Body of pancreas (tissue), 4 donors: ENCODE results near the gene DHRS7C. TPM values are rescaled to one million over a fixed set of nuclear protein-coding genes. Genes with fewer than 3 reads are reported as not detected.

Experiments
- ATAC-seq: fragments of 150-250 bp; one replicate; pipeline ENCODE4 v1.9.1; 2016
- DNase-seq, 4 donors: peaks; one replicate each; pipeline ENCODE4 v3.0.0-alpha.2; 2019
- H3K27ac ChIP-seq, 4 donors: fragments of 200-600 bp; sonication (generic); 1 replicate in 3 of 4; 2 replicates in 1 of 4; pipeline versions ENCODE4 v1.5.1 to v1.6.1; 2016 to 2019; ENCODE audit warnings: mild to moderate bottlenecking in 1 of 4, mixed read lengths in 1 of 4, moderate library complexity in 1 of 4
- H3K27me3 ChIP-seq, 2 donors: fragments of 200-600 bp; sonication (generic); one replicate each; pipeline ENCODE4 v1.6.0; 2016; ENCODE audit warnings: mild to moderate bottlenecking in 1 of 2
- H3K36me3 ChIP-seq, 2 donors: fragments of 200-600 bp; sonication (generic); replicated peaks in 1 of 2; 2 replicates each; pipeline ENCODE4 v1.5.1; 2016; ENCODE audit warnings: low read depth in 2 of 2; ENCODE audit not compliant: insufficient read depth in 1 of 2
- H3K4me1 ChIP-seq: fragments of 200-600 bp; sonication (generic); one replicate; pipeline ENCODE4 v1.6.0; 2016
- H3K4me3 ChIP-seq, 2 donors: fragments of 200-600 bp; sonication (generic); 1 replicate in 1 of 2; 2 replicates in 1 of 2; pipeline ENCODE4 v1.5.1; 2016 to 2019
- H3K9me3 ChIP-seq, 3 donors: fragments of 200-600 bp; sonication (generic); 1 replicate in 2 of 3; 2 replicates in 1 of 3; pipeline ENCODE4 v1.5.1; 2016
- POLR2A ChIP-seq, 3 donors: fragments of 450-650 bp; IDR thresholded peaks; one replicate each; pipeline ENCODE4 v1.6.1; 2016; ENCODE audit warnings: antibody characterized with exemption in 3 of 3, mild to moderate bottlenecking in 2 of 3
- WGBS, 2 donors: methylation state at CpG; one replicate each; pipeline ENCODE4 v1.1.5; 2017; 5-methylcytosine and 5-hydroxymethylcytosine counted together
- intact Hi-C: fragments of 100-400 bp; cut with DNase I; formaldehyde crosslinking; loops from one replicate; pipeline ENCODE4 v1.15.1; 2023
- total RNA-seq, 2 donors: library from RNA; depleted of rRNA; stranded (reverse); fragments of >200 nt; gene quantifications; one replicate each; pipeline ENCODE4 v1.1.0, GENCODE V29; 2016
- TF ChIP-seq, protein P1 (sequence below), 7 experiments: fragments of 450-650 bp in 4 of 7; fragments of 200-600 bp in 3 of 7; sonication (generic) in 3 of 7; IDR thresholded peaks; one replicate each; pipeline ENCODE4 v1.5.1; 2016 to 2019; ENCODE audit warnings: antibody characterized with exemption in 7 of 7

DHRS7C gene
- total RNA-seq, 2 donors from 2014 or later = not detected

DNA sequence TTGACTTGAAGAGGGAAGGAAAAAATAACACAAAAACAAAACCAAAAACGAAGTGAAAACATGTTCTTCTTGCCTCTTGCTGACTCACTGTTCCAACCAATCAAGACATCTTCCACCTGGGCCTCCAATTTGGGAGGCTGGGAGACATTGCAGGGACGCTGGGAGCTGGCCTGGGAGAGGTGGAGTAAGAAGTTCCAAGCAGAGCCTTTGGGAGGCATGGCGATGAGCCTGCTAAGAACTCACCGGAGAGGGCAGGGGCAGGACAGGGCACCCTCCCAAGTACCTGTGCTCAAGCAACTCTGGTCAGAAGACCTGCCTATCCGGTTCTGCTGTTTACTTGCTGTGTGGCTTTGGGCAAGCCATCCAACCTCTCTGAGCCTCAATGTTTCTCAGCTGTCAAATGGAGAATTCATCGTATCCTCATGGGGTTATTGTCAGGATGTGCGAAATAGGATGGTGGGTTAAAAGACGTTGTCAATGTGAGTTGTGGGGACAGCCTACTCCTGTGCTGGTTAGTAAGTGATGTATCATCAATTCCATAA, 33.5 kb upstream of the DHRS7C start:
- 54 to 57% methylated on average over 5 to 8 of the region's 8 CpGs for WGBS, 2 donors
- no peak overlapping the region for H3K4me3 ChIP-seq
- no peak for DNase-seq
- no peak for TF ChIP-seq POLR2A (IDR thresholded peaks at IDR 0.05)
- TF ChIP-seq, protein P1, sequence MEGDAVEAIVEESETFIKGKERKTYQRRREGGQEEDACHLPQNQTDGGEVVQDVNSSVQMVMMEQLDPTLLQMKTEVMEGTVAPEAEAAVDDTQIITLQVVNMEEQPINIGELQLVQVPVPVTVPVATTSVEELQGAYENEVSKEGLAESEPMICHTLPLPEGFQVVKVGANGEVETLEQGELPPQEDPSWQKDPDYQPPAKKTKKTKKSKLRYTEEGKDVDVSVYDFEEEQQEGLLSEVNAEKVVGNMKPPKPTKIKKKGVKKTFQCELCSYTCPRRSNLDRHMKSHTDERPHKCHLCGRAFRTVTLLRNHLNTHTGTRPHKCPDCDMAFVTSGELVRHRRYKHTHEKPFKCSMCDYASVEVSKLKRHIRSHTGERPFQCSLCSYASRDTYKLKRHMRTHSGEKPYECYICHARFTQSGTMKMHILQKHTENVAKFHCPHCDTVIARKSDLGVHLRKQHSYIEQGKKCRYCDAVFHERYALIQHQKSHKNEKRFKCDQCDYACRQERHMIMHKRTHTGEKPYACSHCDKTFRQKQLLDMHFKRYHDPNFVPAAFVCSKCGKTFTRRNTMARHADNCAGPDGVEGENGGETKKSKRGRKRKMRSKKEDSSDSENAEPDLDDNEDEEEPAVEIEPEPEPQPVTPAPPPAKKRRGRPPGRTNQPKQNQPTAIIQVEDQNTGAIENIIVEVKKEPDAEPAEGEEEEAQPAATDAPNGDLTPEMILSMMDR (IDR thresholded peaks at IDR 0.05) = no peak
- no peaks in the 10 kb centered on the region for H3K36me3 ChIP-seq
- intact Hi-C loops = no loop called here
- H3K27ac ChIP-seq = no peak overlapping the region
- ATAC-seq = no peak
- H3K4me1 ChIP-seq = no peaks in the 10 kb centered on the region
- H3K27me3 ChIP-seq = peaks cover 0 to 3% of the 10 kb centered on the region in 2 donors
- H3K9me3 ChIP-seq = no peaks in the 10 kb centered on the region

DNA sequence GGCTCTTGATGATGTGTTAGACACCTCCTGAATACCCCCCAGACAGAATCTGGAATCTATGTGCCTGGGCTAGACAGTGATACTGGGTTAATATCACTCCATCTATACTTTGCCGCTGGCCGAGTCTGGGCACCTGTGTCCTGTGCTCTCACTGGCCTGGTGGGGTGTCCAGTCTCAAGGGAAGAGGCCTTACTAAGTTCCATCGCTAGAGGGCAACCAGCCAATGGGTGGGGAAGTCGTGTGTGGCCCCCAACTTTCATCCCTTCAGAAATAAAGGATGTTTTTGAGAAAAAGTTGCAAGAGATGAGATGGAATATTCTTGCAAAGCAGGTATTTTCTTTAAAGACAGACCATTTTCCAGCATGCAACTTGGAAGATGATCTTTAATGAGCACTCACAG, 32.7 kb upstream of the DHRS7C start:
- H3K27ac ChIP-seq = no peak overlapping the region
- intact Hi-C loops = no loop called here
- TF ChIP-seq POLR2A (IDR thresholded peaks at IDR 0.05) = no peak
- TF ChIP-seq, protein P1 (IDR thresholded peaks at IDR 0.05) = no peak

DNA sequence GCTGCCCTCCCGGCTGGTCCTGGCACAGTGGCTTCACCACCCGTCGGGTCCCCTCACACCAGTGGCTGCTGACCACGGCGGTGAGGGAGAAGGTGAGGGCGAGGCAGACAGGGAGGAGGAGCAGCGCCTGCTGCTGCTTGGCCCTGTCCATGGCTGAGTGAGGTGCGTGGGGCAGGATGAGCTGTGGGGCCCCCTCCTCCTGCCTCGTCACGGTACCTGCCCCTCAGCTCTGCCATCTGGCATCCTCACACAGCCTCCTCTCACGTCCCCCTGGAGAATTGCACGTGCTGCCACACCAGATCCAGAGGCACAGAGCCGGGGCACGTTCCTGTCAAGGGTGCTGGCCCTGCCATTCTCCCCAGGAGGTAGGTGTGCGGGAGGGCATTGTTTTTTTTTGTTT, 30.5 kb upstream of the DHRS7C start, which contains the start of gene GSG1L2:
Gene GSG1L2 (minus strand): TSS at position 159 of the 400 bp plus-strand sequence. CDS start 8 bp downstream, at position 151.
- H3K9me3 ChIP-seq = no peaks in the 10 kb centered on the region
- H3K4me3 ChIP-seq = no peak within 1 kb of the TSS
- H3K27ac ChIP-seq = no peak within 1 kb of the TSS
- WGBS, 2 donors = 49 to 58% methylated on average over 10 to 12 of the region's 15 CpGs
- no peaks in the 10 kb centered on the region for H3K27me3 ChIP-seq
- TF ChIP-seq POLR2A (IDR thresholded peaks at IDR 0.05) = no peak
- TF ChIP-seq, protein P1 (IDR thresholded peaks at IDR 0.05) = no peak
- intact Hi-C loops = no loop called here
- ATAC-seq = no peak
- DNase-seq = no peak
- no peaks in the 10 kb centered on the region for H3K4me1 ChIP-seq
- no peaks in the 10 kb centered on the region for H3K36me3 ChIP-seq

More for the DNA sequence above, 32.7 kb upstream of the DHRS7C start:
- no peak for DNase-seq
- Histone ChIP-seq H3K9me3 (no peaks in the 10 kb centered on the region), H3K4me3 (no peak overlapping the region), H3K4me1 (no peaks in the 10 kb centered on the region), H3K36me3 (no peaks in the 10 kb centered on the region), H3K27me3 (peaks cover 0 to 3% of the 10 kb centered on the region in 2 donors)
- ATAC-seq = no peak
- 30 to 47% methylated on average over 2 to 4 of the region's 4 CpGs for WGBS, 2 donors

DNA sequence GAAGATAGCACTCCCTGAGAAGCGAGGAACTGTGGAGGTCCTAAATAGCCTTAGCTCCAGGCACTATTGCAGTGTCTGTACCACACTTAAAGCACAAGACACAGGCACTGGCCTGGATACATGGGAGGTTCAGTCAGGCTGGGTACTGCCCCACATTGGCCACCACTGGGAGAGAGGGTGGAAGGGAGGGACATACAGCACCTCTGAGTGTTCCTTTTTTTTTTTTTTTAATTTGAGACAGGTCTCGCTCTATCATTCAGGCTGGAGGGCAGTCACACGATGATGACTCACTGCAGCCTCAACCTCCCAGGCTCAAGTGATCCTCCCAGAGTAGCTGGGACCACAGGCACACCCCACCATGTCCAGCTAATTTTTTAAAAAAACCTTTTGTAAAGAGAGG, 29.1 kb upstream of the DHRS7C start:
- intact Hi-C loops = no loop called here
- 41 to 74% methylated on average over 3 of the region's 3 CpGs for WGBS, 2 donors
- Histone ChIP-seq H3K4me3 (no peak overlapping the region), H3K36me3 (no peaks in the 10 kb centered on the region), H3K9me3 (no peaks in the 10 kb centered on the region), H3K27me3 (no peaks in the 10 kb centered on the region), H3K4me1 (no peaks in the 10 kb centered on the region), H3K27ac (no peak overlapping the region)
- DNase-seq (no peak), ATAC-seq (no peak)
- TF ChIP-seq POLR2A (IDR thresholded peaks at IDR 0.05) = no peak

DNA sequence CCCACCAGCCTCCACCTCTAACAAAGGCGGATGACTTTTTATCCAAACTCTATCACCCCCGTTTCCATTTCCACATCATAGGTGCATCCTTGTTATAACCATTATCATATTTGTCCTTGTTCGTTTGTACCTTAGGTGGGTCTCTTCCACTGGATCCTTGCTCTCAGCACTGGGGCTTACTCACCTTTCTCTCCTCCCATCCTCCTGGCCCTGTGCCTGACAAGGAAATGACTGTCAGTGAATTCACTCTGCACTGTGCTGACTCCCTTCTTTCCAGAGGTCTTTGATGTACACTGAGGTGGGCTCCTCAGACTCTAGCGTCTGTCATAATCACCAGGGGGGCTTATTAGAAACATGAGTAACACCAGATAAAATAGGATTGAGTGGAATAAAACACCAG, 27.4 kb upstream of the DHRS7C start:
- no peak for ATAC-seq
- no peaks in the 10 kb centered on the region for H3K4me1 ChIP-seq
- no peak overlapping the region for H3K27ac ChIP-seq
- no peaks in the 10 kb centered on the region for H3K9me3 ChIP-seq
- H3K36me3 ChIP-seq = no peaks in the 10 kb centered on the region
- 34 to 73% methylated on average over 4 of the region's 4 CpGs for WGBS, 2 donors
- intact Hi-C loops = no loop called here
- DNase-seq = no peak
- no peaks in the 10 kb centered on the region for H3K27me3 ChIP-seq
- H3K4me3 ChIP-seq = no peak overlapping the region
- TF ChIP-seq, protein P1 (IDR thresholded peaks at IDR 0.05) = no peak
- TF ChIP-seq POLR2A (IDR thresholded peaks at IDR 0.05) = no peak
